Astrocyte (in vitro differentiated cells and primary cell): ENCODE measurements around the gene CAMK2B.

Experiments
- EZH2 ChIP-seq: IDR thresholded peaks from 2 replicates; pipeline ENCODE4 v1.6.1; 2012; ENCODE audit warnings: mild to moderate bottlenecking, low read length, inconsistent platforms; ENCODE audit not compliant: insufficient read depth
- TF ChIP-seq, protein P1 (sequence below): IDR thresholded peaks from 2 replicates; pipeline ENCODE4 v1.5.1; 2011; ENCODE audit warnings: low read depth, mild to moderate bottlenecking, inconsistent platforms, low read length, moderate library complexity; ENCODE audit not compliant: insufficient read depth

DNA sequence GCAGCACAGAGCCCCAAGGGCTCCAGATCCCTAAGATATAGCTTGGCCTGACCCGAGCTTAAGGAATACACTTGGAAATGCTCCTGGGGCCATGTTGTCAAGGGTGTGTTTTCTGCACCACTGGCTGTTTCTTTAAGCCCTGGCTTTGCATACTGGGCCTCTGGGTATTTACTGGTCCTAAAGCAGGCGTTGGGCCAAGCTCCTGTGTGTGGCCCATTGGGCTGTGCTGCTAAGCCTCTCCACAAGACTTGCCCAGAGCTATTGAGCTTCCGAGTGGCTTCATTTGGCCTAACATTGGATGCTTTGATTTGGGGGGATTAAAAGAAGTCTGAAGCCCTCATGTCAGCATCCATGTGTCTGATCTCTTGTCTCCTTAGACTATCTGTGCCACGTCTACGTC is 119.4 kb downstream of the CAMK2B start:
- no peak for TF ChIP-seq EZH2
- TF ChIP-seq, protein P1, sequence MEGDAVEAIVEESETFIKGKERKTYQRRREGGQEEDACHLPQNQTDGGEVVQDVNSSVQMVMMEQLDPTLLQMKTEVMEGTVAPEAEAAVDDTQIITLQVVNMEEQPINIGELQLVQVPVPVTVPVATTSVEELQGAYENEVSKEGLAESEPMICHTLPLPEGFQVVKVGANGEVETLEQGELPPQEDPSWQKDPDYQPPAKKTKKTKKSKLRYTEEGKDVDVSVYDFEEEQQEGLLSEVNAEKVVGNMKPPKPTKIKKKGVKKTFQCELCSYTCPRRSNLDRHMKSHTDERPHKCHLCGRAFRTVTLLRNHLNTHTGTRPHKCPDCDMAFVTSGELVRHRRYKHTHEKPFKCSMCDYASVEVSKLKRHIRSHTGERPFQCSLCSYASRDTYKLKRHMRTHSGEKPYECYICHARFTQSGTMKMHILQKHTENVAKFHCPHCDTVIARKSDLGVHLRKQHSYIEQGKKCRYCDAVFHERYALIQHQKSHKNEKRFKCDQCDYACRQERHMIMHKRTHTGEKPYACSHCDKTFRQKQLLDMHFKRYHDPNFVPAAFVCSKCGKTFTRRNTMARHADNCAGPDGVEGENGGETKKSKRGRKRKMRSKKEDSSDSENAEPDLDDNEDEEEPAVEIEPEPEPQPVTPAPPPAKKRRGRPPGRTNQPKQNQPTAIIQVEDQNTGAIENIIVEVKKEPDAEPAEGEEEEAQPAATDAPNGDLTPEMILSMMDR, result no peak
